EH (cell line): ENCODE data around the gene WNK3.
A peak's percentile ranks its signal among the peaks of the same experiment; 100 is the strongest.
"Not testable (repeated sequence)": the region's sequence is repeated elsewhere in the genome, so short reads cannot be mapped to it uniquely, and the experiment has no call there.

Experiments used
- DNase-seq: peaks from one replicate; pipeline ENCODE4 v3.0.0-alpha.2; 2015; ENCODE audit warnings: low read depth

The WNK3 gene

DNA sequence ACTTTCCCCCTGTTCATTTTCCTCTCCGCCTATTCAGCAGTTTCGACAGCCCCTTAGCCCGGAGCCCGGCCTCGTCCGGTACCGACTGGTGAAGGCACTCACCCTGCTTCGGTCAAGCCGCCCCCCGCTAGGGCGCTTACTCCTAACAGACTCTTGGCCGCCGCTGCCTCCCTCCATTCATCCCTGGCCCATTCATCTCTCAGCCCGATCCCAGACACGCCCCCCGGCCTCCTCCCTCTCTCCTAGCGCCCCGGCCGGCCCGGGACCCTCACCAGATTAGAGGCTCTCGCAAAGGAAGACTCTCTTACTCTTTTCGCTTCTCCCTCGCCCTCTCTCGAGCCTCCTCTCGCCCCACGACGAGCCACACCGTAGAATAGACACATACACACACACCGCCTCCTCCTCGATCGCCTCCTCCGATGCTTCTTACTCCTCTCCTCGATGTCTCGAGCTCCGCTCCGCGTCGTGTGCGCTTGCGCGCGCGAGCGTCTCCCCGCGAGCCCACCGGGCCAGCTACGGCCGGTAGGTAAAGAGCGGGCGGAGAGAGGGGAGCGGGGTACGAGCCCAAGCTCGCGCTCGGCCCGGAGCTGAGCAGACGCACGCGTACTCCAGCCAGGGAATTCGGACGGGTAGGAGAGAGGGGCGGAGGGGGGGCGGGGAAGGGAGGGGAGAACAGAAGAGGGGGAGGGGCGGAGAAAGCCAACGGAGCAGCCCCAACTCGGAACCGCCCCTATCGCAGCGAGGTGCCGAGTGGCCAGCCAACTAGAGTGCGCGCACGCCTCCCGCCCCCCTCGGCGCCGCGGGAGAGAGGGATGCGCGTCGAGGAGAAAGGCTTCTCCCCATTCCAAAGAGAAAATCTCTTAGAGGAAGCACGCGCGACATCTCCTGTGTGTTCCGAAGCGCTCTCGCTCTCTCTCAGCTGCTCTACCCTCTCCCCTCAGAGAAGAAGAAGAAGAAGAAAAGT is at the start of gene WNK3:
Gene WNK3, minus strand, starts transcription at position 633 of the 964 bp plus-strand sequence.
- DNase-seq, result peak; percentile 81

DNA sequence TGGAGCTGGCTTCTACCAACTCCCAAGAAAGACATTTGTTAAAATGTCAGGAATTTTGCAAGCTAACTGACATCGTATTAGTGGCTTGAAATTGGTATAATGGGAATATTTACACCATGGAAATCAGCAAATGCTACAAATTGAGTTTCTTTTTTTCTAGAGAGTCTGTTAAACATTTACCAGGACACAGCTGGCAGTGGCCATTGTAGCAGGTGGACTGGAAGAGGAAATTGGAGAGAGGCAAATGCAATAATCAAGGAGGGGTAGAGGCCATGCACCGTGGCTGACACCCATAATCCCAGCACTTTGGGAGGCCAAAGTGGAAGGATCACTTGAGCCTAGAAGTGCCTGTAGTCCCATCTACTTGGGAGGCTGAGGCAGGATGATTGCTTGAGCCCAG is 49.4 kb upstream of the WNK3 start:
- DNase-seq, result no peak

DNA sequence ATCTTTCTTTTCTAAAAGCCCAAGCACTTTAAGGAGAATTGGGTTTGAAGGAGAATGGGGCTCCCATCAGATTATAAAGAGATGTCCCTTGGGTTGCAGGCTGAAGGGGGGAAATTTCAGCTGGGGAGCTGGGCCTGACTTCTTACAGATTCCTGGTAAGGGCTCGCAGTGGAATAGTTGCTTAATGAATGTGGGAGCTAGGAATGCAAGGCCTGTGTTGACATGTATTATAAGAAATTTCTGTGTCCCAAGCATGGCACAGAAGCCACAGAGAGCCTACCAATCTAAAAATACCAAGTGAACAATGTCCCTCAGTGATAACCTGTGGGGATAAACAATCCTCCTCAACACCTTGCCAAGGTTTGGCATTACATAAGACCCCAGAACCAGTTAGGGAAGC is 39.3 kb upstream of the WNK3 start:
- DNase-seq, result peak; percentile 4

DNA sequence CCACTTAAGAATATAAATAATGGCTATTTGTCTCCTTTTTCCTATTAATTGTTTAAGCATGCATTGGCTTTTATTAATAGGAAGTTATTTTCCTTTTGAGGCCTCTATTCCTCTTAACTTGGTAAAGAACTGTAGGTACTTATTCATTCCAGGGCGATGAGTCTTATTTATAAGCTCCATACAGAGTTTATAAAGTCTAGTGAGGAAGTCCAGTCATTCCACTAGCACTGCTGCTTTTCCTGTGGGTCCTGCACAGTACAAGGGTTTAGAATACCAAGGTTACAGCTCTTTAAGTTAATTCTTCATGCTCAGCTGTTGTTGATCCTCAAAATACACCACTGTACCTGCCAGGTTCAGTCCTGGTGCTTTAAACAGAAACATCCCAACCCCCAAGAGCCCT is 28.5 kb upstream of the WNK3 start:
- peak; percentile 10 for DNase-seq

DNA sequence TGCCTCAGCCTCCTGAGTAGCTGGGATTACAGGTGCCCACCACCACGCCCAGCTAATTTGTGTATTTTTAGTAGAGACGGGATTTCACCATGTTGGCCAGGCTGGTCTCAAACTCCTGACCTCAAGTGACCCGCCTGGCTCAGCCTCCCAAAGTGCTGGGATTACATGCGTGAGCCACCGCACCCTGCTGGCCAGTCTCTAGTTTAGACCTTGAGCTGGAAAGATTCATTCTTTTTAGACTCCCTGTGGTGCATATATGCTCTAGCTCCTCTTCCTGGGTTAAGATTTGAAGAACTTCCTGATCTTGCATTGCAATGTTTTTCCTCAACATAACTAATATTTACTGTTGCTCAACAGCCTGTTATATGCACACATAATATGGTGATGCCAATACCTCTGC is 26.8 kb upstream of the WNK3 start:
- not testable (repeated sequence) for DNase-seq

DNA sequence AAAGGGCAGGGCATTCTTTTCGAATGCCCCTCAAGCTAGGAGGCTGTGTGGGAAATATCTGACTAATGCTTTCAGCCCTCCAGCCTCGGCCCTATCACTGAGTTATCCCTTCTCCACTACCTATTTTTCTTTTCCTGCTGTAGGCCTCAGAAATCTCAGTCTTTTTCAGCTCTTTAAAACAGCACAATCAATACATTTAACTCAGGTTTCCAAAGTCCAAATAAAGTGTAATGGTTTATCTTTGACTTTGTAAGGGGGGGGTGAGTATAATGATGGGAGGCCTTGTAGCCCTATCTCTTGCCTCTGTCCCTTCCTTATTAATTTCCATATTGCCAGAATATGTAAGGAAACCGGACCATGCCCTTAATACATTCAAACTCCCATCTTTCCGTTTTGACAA is 1.6 kb upstream of the WNK3 start:
- peak; percentile 0 for DNase-seq

DNA sequence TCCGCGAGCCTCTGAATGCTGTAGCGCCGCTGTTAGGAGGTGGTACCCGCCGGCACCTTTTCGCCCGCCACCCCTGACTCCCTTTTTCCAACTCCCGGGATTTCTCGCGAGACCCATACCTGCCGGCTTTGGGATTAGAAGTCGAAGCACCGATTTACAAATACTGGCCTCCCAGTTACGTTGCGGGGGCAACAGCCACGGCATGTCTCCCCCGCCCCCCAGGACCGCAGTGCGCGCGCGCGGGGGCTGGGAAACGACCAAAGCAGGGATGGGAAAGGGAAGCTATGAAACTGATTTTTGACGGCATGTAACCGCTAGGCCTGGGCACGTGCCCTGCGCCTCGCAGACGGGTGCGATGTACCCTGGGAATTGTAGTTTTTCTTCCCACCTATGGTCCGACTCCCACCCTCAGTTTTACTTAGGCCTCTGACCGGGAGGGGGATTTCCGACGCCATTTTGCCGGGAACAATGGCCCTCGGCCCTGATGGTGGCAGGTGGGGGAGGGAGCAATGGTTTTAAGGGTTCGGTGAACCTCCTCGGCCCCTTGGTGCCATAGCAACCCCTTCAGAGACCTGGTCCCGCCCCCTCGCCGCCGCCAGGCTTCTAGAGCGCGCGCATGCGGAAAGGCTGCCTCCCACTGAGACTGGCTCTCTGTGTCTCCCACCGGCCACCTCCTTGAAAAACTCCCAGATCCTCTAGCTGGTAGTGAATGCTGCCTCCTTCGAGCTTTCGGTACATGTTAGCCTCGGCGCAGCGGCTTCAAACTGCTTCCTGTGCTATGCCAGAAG is 772 bp upstream of the WNK3 start:
- DNase-seq, result peak; percentile 64

DNA sequence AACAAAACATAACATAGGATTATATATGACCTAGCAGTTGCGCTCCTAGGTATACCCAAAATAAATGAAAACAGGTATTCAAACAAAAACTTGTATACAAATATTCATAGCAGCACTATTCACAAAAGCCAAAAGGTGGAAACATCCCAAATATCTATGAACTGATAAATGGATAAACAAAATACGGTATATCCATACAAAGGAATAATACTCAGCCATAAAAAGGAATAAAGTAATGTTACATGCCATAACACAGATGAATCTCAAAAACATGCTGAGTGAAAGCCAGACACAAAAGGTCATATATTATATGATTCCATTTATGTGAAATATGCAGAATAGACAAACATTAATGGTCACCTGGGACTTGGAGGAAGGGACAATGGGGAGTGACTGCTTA is 5.2 kb downstream of the WNK3 start:
- DNase-seq, result no peak

DNA sequence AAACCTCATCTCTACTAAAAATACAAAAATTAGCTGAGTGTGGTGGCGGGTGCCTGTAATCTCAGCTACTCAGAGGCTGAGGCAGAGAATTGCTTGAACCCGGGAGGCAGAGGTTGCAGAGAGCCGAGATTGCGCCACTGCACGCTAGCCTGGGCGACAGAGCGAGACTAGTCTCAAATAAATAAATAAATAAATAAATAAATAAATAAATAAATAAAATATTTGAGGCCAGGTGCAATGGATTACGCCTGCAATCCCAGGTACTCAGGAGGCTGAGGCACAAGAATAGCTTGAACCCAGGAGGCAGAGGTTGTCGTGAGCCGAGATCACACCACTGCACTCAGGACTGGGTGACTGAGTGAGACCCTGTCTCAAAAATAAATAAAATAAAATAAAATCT is 20.5 kb downstream of the WNK3 start:
- DNase-seq, result not testable (repeated sequence)

DNA sequence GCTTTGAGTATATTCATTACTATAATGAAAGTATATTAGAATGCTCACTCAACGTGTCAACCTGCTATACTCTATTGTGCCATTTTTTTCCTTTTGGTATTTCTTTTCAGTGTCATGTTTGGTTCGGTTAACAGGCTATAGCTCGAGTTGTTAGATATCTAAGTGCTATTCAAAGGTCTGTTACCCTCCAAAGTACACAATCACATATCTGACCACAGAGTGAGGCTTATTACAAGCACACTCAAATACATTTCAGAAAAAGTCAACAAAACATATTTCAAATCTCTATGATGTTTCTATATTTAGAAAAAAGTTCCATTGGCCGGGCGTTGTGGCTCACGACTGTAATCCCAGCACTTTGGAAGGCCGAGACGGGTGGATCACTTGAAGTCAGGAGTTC is 32.8 kb downstream of the WNK3 start:
- DNase-seq, result no peak

DNA sequence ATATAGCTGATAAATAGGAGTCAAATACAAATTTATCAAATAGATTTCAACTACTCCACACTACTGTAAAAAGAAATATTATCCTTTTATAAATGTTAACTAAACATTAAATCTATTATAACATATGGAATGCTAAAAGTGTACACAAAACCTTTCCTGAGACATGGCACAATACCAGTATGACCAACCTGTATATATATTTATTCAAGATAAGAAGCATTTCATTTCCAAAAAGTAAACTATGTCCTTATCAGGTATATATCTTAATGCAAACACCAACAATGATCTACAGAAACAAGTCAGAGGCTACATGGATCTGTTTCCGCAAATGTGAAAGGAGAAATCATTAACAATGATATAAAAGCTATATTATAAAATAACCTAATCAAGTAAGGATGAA is 37.8 kb downstream of the WNK3 start:
- no peak for DNase-seq

DNA sequence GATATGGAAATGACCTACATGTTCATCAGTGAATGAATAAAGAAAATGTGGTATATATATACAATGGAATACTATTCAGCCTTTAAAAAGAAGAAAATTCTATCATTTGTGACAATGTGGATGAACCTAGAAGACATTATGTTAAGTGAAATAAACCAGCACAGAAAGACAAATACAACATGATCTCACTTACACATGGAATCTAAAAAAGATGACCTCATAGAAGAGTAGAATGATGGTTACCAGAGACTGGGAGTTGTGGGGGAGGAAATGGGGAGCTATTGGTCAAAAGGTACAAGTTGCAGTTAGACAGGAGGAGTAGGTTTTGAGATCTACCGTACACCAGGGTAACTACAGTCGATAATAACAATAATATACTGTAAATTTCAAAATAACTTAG is 51.5 kb downstream of the WNK3 start:
- DNase-seq, result no peak

DNA sequence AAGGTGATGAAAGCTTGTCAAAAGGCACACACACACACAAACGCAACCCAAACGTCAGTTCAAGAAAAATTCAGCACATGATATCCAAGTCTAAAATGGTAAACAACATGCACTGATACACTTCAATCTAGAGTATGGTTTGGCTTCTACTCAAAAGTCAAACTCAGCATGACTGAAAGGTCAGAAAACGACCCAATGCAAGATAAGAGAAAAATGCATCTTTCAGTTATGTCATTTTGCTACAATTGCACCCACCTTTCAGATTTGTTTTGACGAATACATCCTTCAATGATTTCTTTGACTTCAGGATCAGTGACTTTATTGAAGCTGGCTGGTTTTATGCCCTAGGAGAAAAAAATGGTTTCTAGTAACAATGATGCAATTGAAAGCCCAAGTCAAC is 56.3 kb downstream of the WNK3 start:
- no peak for DNase-seq

DNA sequence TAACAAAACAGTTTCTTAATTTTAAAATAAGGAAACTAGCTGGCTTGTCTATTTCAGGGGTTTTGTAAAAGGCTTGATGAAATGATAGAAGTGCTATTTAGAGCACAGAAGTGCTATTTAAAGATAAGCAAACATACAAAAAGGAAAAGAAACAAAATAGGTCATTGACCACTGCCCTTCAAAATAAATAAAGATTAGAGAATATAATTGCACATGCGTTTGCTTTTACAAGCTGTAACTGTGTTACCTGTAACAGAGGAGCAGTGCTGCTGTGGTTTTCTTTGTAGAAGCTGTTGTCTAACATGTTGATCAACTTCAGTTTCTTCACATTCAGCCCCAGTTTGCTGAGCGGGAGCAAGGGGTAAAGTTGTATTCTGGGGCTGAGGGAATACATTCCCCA is 63.5 kb downstream of the WNK3 start:
- DNase-seq, result no peak

DNA sequence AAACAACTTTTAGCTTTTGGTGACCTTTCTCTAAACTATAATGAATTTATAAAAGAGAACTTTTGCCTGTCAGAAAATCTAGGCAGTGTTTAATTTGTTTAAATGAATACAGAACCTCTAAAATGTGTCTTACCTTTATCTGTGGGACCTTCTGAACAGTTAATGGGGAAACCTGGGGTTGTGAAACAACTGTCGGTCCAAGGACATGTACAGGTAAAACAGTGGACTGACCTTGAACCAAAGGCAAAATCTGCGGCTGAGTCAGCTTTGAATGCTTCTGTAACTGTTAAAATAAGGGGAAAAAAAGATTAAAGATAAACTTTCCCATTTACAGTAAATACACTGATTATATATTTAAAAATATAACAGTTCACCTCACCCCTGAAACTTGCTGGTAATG is 65.1 kb downstream of the WNK3 start:
- DNase-seq, result no peak

DNA sequence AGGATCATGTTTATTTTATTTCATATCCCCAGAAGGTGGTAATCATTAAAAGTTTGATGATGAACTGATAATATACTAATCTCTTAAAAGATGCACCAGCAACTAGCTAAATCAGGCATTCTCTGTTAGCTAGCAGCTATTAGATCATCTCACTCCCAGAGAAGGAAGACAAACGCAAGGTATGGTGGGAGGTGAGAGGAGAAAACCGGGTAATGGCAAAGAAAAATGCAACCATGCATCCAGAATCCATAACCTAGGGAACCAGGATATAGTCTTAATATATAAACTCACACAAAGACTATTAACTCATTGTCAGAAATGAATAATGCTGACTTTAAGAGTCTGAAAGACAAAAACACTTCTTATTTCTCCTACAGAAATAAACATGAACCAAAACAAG is 66.1 kb downstream of the WNK3 start:
- DNase-seq, result no peak

DNA sequence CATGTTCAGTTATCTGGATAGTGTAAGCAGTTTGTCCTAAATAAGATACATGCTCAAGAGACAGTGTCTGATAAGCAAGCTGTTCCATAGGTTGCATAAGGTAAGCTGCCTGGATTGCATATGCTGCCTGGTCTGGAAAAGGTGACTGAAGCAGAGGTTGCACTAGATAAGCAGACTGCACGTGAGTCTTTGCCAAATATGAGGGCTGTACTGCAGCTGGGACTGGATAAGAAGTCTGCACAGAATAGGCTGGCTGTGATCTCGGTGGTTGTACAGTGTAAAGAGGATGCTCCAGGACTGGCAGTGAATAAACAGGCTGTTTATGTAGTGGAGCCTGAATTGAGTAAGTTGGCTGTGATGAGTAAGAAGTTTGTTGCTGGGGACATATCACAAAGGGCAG is 68.9 kb downstream of the WNK3 start:
- DNase-seq, result no peak

DNA sequence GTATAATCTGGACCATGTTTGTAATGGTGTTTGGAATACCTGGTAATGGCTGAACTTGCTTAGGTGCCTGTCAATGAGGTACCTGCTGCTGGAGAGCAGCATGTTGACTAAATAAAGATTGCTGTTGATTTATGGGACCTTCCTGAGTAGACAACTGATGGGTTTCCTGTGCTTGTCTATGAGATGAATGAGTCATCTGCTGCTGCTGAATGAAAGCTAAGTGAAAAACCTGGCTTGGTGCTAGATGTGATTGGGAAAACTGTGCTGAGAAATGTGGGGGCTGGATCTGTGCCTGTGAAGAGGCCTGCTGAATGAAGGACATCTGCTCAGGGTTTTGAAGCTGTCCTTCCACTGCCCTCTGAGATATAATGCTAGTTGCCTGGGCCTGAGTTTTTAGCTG is 69.6 kb downstream of the WNK3 start:
- peak; percentile 1 for DNase-seq

DNA sequence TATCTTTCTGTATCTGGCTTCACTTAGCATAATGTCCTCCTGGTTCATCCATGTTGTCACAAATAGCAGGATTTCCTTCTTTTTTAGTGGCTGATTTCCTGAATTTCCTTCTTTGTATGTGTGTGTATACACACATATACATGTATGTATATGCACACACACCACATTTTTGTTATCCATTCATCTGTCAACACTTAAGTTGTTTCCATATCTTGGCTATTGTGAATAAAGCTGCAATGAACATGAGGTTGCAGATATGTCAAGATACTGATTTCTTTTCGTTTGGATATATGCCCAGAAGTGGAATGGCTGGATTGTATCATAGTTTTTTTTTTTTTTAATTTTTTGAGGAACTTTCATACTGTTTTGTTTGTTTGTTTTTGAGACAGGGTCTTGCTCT is 76.2 kb downstream of the WNK3 start:
- no peak for DNase-seq

DNA sequence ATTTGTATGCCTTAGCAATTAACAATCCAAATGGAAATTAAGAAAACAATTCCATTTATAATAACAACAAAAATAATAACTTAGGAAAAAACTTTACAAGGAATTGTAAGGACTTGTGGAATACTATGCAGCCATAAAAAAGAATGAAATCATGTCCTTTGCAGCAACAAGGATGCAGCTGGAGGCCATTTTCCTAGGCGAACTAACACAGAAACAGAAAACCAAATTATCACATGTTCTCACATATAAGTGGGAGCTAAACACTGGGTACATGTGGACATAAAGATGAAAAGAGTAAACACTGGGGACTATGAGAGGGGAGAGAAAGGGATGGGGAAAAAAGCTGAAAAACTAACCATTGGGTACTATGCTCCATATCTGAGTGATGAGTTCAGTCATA is 77.4 kb downstream of the WNK3 start:
- no peak for DNase-seq

DNA sequence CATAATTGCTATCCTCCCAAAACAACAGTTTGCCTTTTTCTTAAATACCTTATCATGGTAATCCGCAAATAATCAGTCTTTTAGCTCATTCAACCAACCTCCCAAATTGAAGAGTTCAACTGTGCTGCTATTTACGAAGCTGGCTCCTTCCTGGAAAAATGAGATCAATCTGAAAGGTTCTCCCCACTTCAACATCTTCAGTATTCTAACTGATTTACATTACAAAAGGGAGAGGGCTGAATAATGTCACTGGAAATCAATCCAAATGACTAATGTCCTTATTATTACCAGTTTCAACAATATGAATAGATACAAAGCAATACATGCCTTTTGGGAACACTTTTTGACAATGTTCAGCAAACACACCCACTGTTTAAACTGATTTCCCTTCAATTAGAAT is 86.2 kb downstream of the WNK3 start:
- DNase-seq, result no peak

DNA sequence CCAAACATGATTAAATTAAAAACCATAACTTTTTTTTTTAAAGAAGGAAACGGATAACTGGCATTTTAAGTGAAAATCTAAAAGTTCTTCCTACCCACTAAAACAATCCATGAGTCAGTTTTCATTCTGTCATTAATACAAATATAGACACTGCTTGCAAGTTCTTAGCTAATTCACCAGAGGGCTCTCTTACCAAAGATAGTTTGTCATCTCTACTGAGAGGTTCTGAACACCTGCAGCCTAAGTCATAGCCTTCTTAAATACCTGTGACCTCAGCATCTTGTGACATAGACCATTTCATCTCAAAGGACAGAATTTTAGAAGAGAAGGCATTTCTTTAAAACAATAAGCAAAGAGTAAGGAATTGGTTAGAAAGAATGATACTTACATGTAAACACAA is 109.5 kb downstream of the WNK3 start:
- DNase-seq, result peak; percentile 21

DNA sequence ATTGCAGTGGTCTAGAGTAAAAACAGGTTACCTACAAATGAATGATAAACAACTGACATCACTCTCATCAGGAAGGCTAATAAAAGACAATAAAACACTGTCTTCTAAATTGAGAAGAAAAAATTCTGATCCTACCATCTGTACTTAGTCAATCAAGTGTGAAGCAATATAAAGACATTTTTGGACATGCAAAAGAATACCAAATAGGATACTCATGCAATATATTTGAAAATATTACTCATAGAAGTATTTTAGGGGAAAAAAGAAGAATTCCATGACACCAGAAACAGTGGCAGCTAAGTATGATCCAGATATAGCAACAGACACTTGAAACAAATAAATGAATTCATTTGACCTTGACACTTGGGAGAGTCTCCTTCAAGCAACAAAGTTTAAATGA is 111.0 kb downstream of the WNK3 start:
- peak; percentile 9 for DNase-seq
